Activated gamma-delta T cell (primary cell): ENCODE data around the gene PRKRA.
"Not testable (repeated sequence)": the region's sequence is repeated elsewhere in the genome, so short reads cannot be mapped to it uniquely, and the experiment has no call there.

Experiments
- DNase-seq: peaks from one replicate; lab custom pipeline; 2025; lab: John Stamatoyannopoulos, UW
- total RNA-seq, 2 donors: gene quantifications; one replicate each; lab custom pipeline; 2026; lab: John Stamatoyannopoulos, UW

PRKRA gene
- total RNA-seq = 53.2 to 66.7 reads per million in 2 donors

GRCh38 chr2:178450774-178451525 lies at the start of gene PRKRA, which contains the start of gene PJVK:
PRKRA (minus strand) TSS chr2:178451175; CDS start chr2:178451030, 145 bp downstream.
PJVK (plus strand) TSS chr2:178451378; CDS start chr2:178453410, 2,032 bp downstream.
- peak; percentile 88 for DNase-seq

- DNase-seq = no peak
Observed at GRCh38 chr2:178499640-178500039, 48.7 kb upstream of the PRKRA start.

DNA sequence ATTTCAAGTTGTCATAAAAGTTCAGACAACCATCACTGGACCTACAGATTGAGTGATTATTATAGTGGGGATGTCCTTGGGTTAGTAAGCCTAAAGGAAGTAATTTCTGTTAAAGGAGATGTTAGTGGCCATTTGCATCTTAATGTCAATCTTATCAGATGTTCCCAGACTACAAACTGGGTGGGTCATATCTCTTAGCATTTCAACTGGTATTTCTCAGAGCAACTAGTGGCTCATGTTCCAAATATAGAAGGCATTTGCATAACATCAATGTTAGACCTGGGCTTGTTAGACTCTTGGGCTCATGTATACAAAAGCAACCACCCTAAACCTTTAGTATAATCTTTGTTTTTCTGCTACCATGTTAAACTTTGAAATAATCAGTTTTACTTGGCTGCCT lies 47.2 kb upstream of the PRKRA start:
- DNase-seq = no peak

DNA sequence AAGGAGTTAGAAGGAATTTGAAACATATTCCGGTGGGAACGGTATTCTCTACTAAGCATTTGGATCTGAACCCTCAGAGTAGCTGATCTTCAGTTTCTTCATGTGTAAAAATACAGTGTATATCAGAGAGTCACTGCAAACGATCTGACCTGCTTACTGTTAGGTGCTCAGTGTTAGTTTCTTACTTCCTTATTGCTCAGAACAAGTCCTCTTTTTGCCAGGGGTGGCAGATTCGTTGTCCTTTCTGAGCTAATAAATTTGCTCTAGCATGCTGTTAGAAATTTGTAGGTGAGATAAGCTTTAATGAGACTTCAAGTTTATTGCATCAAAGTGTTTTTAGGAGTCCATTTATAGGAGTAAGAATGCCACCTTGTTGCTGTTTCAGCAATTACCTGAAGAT lies 45.1 kb upstream of the PRKRA start:
- DNase-seq = no peak

DNA sequence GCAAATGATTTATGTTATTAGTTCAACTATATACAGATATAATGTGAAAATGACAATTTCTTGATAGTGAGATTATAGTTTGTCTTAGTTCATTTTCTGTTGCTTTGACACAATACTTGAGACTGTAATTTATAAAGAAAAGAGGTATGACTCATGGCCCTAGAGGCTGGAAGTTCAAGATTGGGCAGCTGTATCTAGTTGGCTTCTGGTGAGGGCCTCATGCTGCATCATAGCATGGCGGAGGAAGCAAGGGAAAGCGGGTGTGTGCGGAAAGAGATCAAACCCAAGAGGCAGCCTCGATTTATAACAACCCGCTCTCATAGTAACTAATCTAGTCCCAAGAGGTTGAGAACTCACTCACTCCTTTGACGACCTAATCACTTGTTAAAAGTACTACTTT lies 40.6 kb upstream of the PRKRA start:
- no peak for DNase-seq

- no peak for DNase-seq
Observed at GRCh38 chr2:178485356-178485755, 34.4 kb upstream of the PRKRA start.

- DNase-seq = no peak
Observed at GRCh38 chr2:178484245-178485041, 33.5 kb upstream of the PRKRA start.

DNA sequence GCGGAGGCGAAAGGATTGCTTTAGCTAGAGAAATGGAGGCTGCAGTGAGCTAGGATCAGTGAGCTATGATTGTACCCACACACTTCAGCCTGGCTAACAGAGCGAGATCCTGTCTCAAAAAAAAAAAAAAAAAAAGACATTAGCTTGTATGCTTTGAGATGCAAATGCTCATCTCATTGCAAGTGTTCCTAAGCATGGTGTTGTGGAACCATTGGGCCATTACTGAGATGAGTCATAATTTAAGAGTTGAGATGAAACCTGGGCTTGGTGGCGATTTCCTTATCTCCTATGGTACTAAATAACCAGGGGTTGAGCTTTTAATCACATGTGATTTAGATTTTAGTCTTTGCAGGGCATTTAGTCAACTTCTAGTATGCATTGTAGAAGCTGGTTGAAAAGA lies 31.5 kb upstream of the PRKRA start:
- DNase-seq = no peak

- peak; percentile 68 for DNase-seq
Observed at GRCh38 chr2:178480227-178481181, 29.5 kb upstream of the PRKRA start, which contains the start of gene PLEKHA3. PLEKHA3 (plus strand) TSS chr2:178480457; CDS start chr2:178480870, 413 bp downstream.

DNA sequence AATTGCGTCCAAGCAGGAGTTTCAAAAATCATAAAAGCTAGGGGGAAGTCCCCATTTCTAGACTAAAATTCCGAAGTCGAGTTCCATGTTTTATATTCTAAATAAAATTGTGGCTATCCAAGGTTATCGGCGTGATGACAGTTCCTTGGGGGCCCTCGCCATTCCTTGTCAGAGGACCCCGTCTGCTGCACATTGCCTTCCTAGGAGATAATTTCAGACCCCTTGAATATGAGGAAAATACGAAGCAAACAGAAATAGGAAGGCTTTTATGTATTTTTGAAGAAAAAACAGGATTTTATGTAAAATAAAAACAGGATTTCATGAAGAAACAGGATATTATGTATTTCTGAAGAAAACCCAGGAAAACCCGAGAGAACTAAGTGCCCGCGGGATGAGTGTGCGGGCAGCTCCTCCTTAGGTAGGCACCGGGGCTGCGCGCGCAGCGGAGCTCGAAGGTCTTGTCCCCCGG lies 28.8 kb upstream of the PRKRA start:
- DNase-seq = no peak

GRCh38 chr2:178479275-178479616 lies 28.3 kb upstream of the PRKRA start:
- DNase-seq = no peak

DNA sequence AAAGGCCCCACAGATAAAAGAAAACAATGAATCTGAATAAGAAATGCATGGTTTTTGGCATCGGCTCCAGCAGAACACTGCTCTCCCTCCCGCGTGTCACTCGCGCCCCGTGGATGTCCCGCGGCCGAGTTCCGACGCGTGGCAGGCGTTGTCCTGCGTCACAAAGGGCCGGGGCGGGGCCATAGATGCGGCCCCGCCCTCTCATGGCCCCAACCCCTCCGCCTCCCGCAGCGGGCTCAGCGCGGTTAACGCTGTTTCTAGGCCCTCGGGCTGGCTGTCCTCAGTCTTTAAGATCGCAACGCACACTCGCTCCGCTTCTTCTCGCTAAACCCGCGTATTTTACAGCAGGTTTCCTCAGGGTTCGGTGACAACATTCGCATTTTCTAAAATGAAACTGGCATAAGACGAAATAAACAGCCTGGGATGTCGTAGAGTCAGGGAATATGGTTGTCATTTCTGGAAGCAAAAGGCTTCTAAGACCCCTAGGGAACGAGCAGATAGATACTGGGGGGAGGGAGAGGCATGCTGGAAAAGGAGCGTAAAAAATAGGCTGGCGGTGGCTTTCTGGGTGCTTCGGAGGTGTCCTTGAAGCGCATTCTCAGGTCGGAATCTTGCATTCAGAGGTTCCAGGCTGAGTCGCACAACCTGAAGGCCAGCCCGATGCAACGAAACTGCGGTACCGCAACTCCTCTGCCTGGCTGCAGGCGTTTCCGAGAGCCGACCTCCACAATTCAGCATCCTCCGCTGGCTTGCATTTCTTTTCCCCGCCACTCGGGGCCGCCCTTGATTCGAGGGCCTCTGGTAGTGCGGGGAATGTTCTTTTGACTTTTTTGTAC lies 27.7 kb upstream of the PRKRA start, which contains the start of gene FKBP7:
TSS of gene FKBP7 (minus strand) at position 162 of the 836 bp plus-strand sequence. CDS start at position 61, 101 bp downstream.
- peak; percentile 83 for DNase-seq

- no peak for DNase-seq
Observed at GRCh38 chr2:178478130-178478438, 27.1 kb upstream of the PRKRA start.

DNA sequence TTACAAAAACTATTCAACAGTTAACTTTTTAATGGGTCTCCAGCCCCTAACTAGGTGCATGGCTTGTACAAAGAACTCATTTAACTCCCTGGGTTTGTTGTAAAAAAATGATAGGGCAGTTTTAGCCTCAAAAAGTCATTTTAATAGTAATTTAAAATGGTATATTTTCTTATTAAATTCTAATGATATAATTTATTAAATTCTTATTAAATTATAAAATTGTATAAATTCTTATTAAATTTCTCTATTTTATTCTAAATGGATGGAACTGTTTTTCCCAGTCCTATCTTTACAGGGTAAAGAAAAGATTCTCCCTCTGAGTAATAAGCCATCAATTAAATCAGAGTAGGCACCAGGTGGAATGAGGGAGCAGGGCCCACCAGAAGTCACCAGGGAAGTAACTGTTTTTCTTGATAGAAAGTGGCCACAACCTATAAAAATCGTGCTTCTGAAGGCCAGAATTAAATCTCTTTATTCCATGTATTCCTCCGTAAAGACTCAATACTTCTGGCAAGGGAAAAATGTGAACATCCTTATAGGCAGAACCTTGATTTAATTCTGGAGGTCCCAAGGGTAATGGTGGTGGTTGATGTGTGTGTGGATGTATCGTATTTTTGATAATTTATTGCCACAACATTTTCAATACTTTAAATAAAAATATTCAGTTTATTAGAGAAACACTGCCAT lies 26.6 kb upstream of the PRKRA start:
- DNase-seq = no peak

DNA sequence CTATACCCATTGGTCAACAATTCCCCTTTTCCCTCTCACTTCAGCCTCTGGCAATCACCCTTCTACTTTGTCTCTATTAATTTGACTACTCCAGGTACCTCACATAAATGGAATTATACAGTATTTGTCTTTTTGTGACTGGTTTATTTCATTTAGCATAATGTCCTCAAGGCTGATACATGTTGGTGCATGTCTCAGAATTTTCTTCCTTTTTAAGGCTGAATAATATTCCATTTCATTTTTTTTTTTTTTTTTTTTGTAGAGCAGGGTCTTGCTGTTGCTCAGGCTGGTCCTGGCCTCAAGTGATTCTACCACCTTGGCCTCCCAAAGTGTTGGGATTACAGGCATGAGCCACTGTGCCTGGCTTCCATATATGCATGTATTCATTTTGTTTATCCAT lies 25.5 kb upstream of the PRKRA start:
- DNase-seq = no peak

- DNase-seq = no peak
Observed at GRCh38 chr2:178474560-178474959, 23.6 kb upstream of the PRKRA start.

- no peak for DNase-seq
Observed at GRCh38 chr2:178473931-178474330, 23.0 kb upstream of the PRKRA start.

DNA sequence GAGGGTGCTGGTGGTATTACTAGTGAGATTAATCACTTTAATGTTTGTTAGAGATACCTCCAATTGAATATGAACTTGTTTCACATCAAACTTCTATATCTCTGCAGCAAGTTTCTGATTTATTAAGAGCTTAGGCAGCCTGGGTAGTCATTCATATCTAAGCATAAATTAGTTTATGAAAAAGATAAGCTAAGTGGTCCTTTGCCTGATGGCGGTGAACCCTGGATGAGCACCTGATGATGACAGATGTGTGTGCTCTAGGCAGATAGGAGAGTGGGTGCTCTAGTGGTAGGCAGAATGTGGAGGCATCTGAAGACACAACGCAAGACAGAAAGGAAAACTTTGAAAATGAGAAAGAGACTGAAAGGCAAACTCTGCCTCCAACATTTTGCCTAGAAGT lies 22.4 kb upstream of the PRKRA start:
- no peak for DNase-seq

DNA sequence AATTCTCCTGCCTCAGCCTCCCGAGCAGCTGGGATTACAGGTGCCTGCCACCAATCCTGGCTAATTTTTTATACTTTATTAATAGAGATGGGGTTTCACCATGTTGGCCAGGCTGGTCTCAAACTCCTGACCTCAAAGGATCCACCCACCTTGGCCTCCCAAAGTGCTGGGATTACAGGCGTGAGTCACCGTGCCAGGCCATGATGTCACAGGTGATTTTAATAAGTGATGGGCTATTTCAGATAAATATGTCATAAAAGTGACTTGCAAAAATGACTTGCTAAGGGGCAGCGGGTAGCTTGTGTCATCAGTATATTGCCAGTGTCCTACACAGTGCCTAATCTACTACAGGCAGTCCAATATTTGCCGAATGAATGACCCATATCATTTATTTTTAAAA lies 20.3 kb upstream of the PRKRA start:
- not testable (repeated sequence) for DNase-seq

- DNase-seq = no peak
Observed at GRCh38 chr2:178469219-178469849, 18.4 kb upstream of the PRKRA start.
